ENCODE data around the gene TPSG1. TPM values are rescaled to one million over a fixed set of nuclear protein-coding genes. Genes with fewer than 3 reads are reported as not detected.
A peak's percentile ranks its signal among the peaks of the same experiment; 100 is the strongest.

The TPSG1 gene
- total and polyA plus RNA-seq, 2 of the 13 experiments (the other 11 are each of a cell fraction or from before 2014, with no cell fraction given): not detected

GRCh38 chr16:1182316-1182671 lies 42.8 kb downstream of the TPSG1 start (continued):
- no peak for TF ChIP-seq MATR3 (CRISPR knock-in tag; IDR thresholded peaks at IDR 0.05)
- TF ChIP-seq FOSL1 (CRISPR knock-in tag; IDR thresholded peaks at IDR 0.05; ENCODE audit: borderline replicate concordance): 0 out of 2 replicates have a peak, but pooled peaks have one; percentile 29
- TF ChIP-seq SAFB2 (CRISPR knock-in tag; IDR thresholded peaks at IDR 0.05; ENCODE audit: borderline replicate concordance, low read depth): no peak
- TF ChIP-seq KMT2B (CRISPR knock-in tag; IDR thresholded peaks at IDR 0.05): no peak
- no peak for TF ChIP-seq NFIB (CRISPR knock-in tag; IDR thresholded peaks at IDR 0.05; ENCODE audit: borderline replicate concordance)
- peak; percentile 37; the same call in 1 of the 2 replicates for TF ChIP-seq HMG20A (CRISPR knock-in tag; IDR thresholded peaks at IDR 0.05; ENCODE audit: borderline replicate concordance)
- TF ChIP-seq HOXA7 (CRISPR knock-in tag; IDR thresholded peaks at IDR 0.05): no peak
- no peak for TF ChIP-seq NR2F6 (IDR thresholded peaks at IDR 0.05)
- peak; percentile 52; the same call in 1 of the 2 replicates for TF ChIP-seq NR2F6 (CRISPR knock-in tag; IDR thresholded peaks at IDR 0.05)
- TF ChIP-seq UBTF (CRISPR knock-in tag; IDR thresholded peaks at IDR 0.05): 0 out of 2 replicates have a peak, but pooled peaks have one; percentile 34
- TF ChIP-seq MBNL3 (CRISPR knock-in tag; conservative IDR thresholded peaks at IDR 0.05): no peak
- no peak for TF ChIP-seq ZBTB43 (CRISPR knock-in tag; conservative IDR thresholded peaks at IDR 0.05)
- TF ChIP-seq ZNF354B (CRISPR knock-in tag; IDR thresholded peaks at IDR 0.05): no peak
- TF ChIP-seq HNF4A (CRISPR knock-in tag; IDR thresholded peaks at IDR 0.05): no peak
- TF ChIP-seq RCOR2 (CRISPR knock-in tag; IDR thresholded peaks at IDR 0.05): no peak
- TF ChIP-seq ZSCAN25 (CRISPR knock-in tag; IDR thresholded peaks at IDR 0.05): peak; percentile 73; the same call in 1 of the 2 replicates
- TF ChIP-seq IKZF1 (IDR thresholded peaks at IDR 0.05): no peak
- no peak for TF ChIP-seq YEATS2 (CRISPR knock-in tag; IDR thresholded peaks at IDR 0.05; ENCODE audit: borderline replicate concordance)
- TF ChIP-seq ZBTB7B (CRISPR knock-in tag; IDR thresholded peaks at IDR 0.05): no peak
- peak; percentile 75 for TF ChIP-seq RXRB (CRISPR knock-in tag; IDR thresholded peaks at IDR 0.05; ENCODE audit: borderline replicate concordance)

Measured in HepG2 (cell line).